ENCODE data around the gene ADAMTS6.

ADAMTS6 gene

GRCh38 chr5:65102976-65103711 lies 378.6 kb downstream of the ADAMTS6 start:
- DNase-seq: no peak

- DNase-seq: no peak
These were observed 379.2 kb downstream of the ADAMTS6 start for GRCh38 chr5:65102371-65102975.

GRCh38 chr5:65101632-65102100 lies 380.1 kb downstream of the ADAMTS6 start:
- DNase-seq: no peak

- no peak for DNase-seq
These were observed 380.6 kb downstream of the ADAMTS6 start for GRCh38 chr5:65100911-65101631.
